Measurements from ENCODE around the gene DAZL. TPM values are rescaled to one million over a fixed set of nuclear protein-coding genes. Genes with fewer than 3 reads are reported as not detected.

The DAZL gene
- total RNA-seq, 2 donors from 2014 or later, result not detected

DNA sequence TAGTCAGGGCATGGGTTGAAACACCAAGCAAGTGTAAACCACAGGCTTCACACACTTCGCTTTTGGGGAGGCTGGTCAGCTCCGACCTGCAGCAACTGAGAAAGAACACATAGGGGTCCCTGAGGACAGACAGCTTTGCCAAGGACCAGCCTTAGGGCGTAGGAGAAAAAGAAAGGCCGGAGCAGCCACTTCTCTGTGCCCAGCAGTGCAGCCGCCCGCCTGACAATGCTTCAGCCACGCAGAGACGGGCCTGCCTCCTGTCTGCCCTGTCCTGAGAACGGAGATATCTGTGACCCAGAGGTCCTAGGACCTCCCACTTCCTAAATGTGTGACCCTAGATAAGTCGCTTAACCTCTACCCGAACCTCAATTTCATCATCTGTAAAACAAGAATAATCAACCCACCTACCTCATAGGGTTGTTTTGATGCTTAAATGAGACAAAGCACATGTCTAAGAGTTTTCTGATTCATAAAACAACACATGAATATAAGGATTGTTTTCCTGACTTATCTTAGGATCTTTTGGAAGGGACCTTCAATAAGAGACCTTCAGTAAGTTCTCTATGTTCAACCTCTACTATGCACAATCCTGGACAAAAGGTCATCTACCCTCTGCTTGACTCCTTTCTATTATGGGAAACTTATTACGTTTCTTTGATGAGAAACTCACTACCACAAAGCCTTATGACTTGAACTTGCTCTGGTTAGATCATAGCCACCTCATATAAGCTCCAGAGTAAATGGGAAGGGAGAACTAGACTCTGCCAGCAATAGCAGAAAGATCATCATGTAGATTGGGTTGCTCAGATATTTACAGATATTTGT lies 58.8 kb downstream of the DAZL start:
- peak; percentile 63 for DNase-seq (ENCODE audit: low spot score)

DNA sequence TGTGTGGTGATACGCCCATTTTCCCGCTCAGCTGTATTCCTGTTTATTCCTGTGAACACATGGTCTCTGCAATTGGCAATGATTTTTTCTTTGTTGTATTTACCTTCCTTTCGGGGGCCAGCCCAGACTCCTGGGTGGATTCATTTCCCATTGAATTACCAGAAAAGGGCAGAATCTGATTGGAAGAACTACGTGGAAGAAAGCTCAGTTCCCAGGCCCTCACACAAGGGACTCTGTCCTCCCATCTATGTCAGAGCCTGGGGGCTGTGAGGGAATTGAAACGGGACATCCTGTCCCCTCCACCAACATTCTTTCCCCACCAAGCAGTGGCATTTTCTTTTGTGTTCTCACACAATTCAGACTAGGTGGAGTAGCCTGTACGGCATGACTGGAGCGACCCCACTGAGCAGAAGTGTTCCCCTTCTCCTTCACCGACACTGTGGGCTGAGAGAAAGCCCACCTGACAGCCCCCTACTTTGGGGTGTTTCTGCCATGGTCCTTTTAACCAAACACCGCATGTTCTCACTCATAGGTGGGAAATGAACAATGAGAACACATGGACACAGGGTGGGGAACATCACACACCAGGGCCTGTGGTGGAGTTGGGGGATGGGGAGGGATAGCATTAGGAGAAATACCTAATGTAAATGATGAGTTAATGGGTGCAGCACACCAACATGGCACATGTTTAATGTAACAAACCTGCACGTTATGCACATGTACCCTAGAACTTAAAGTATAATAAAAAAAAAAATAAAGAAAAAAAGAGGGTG lies 59.6 kb downstream of the DAZL start:
- peak; percentile 37 to 44 for ATAC-seq
- Mint-ChIP-seq H3K27ac (peak overlapping the region; percentile 72 to 86), H3K4me3 (peak overlapping the region; percentile 64), H3K4me1 (ENCODE audit: low read depth in 2 of 2) (peaks cover 68 to 81% of the 10 kb centered on the region in 2 donors), H3K27me3 (no peaks in the 10 kb centered on the region), H3K9me3 (no peaks in the 10 kb centered on the region), H3K36me3 (peaks cover 4% of the 10 kb centered on the region)
- no peak for DNase-seq (ENCODE audit: low spot score)

More for the DNA sequence above, 58.8 kb downstream of the DAZL start:
- H3K9me3 Mint-ChIP-seq, result no peaks in the 10 kb centered on the region
- peaks cover 4% of the 10 kb centered on the region for H3K36me3 Mint-ChIP-seq
- peak overlapping the region; percentile 64 for H3K4me3 Mint-ChIP-seq
- H3K27me3 Mint-ChIP-seq, result peaks cover 5 to 6% of the 10 kb centered on the region in 2 donors
- peak; percentile 75 to 78 for ATAC-seq
- H3K4me1 Mint-ChIP-seq (ENCODE audit: low read depth in 2 of 2), result peaks cover 68 to 82% of the 10 kb centered on the region in 2 donors
- H3K27ac Mint-ChIP-seq, result peak overlapping the region; percentile 72 to 86

DNA sequence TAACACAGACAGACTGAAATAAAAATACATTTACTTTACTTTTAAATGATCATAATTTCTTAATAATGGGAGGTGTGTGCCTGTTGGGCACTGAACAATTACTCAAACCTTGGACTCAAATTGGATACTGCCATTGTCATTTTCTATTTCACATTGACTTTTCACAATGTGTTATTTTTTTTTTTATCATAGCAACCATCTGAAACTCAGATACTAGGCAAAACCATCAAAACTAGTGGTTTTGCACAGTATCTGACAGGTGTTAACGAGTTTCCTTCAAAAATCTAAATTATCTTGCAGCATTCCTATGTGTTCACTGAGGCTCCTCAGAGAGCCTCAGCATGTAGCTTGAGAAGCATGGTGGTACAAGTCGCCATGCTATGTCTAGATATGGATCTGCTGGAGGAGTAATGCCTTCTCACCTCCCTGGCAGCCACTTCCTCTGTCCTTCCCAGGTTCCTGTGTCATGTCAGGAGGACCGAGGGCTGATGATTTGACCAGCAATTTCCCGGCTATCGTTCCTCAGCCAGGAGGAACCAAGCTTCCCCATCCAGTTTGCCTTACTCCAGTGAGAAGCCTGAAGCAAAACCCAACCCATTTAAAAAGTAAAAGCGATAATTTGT lies 61.9 kb downstream of the DAZL start:
- no peaks in the 10 kb centered on the region for H3K9me3 Mint-ChIP-seq

DNA sequence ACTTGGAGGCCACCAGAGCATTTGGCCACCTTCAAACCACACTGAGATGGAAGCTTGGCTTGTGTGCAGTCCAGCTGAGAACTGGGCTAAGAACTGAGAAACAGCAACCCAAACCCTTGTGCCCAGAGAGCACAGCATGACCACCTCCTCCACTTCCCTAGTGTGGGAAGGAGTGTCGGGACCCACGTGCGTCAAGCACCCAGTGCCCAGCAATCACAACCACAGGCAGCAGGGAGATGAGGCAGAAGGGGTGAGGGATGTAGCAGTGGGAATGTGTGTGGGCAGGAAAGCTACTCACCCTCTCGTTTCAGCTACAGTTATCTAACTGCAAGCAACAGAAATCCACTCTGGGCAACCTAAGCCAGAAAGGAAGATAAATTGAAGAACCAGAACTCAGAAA lies 66.7 kb downstream of the DAZL start:
- DNase-seq (ENCODE audit: low spot score) (no peak), ATAC-seq (no peak)

More for the DNA sequence above, 61.9 kb downstream of the DAZL start:
- no peak overlapping the region for H3K27ac Mint-ChIP-seq
- peaks cover 4% of the 10 kb centered on the region for H3K36me3 Mint-ChIP-seq
- no peaks in the 10 kb centered on the region for H3K27me3 Mint-ChIP-seq
- no peak for DNase-seq (ENCODE audit: low spot score)
- no peak for ATAC-seq
- peaks cover 64 to 77% of the 10 kb centered on the region in 2 donors for H3K4me1 Mint-ChIP-seq (ENCODE audit: low read depth in 2 of 2)
- peak overlapping the region; percentile 16 for H3K4me3 Mint-ChIP-seq

DNA sequence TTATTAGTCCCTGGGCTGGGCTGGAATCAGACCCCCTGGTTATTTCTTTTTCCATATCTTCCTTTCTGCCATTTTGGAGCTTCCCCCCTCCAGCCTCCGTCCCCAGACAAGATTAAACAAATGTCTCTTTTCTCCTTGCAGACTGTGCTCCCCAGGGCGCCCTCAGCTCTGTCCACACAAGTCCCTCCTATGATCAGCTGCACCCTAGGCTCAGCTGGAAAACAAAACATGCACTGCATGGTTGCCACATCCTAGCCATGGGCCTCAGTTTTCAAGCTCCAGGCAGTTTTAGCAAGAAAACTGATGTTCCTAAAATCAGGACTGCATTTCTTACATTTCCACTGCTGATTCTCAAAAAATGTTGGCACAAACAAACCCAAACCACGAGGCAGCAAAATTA lies 68.2 kb downstream of the DAZL start:
- Mint-ChIP-seq H3K4me3 (no peak overlapping the region), H3K4me1 (ENCODE audit: low read depth in 2 of 2) (peaks cover 22 to 24% of the 10 kb centered on the region in 2 donors), H3K27ac (no peak overlapping the region), H3K27me3 (peaks cover 0 to 6% of the 10 kb centered on the region in 2 donors), H3K9me3 (no peaks in the 10 kb centered on the region), H3K36me3 (no peaks in the 10 kb centered on the region)
- no peak for ATAC-seq
- no peak for DNase-seq (ENCODE audit: low spot score)

More for the DNA sequence above, 66.7 kb downstream of the DAZL start:
- Mint-ChIP-seq H3K27ac (peak overlapping the region in 1 of 2 donors; percentile 18), H3K36me3 (no peaks in the 10 kb centered on the region), H3K4me1 (ENCODE audit: low read depth in 2 of 2) (peaks cover 29 to 35% of the 10 kb centered on the region in 2 donors), H3K4me3 (peak overlapping the region; percentile 23), H3K9me3 (no peaks in the 10 kb centered on the region), H3K27me3 (peaks cover 0 to 6% of the 10 kb centered on the region in 2 donors)

Other genes with a start within 250 kb of the DAZL start
- gene RFTN1, start 91.7 kb downstream of the DAZL start, total RNA-seq, result 100 to 1,000 TPM; 194 to 201 TPM

All from natural killer cell treated with Interleukin-12 subunit alpha and Interleukin-12 subunit beta and Interleukin-15 and Interleukin-18, amount 100 ng/mL, for 72 hours (primary cell).